SK-N-MC (cell line): ENCODE results near the gene CLDN10.

ENCODE experiments used
- DNase-seq: peaks from one replicate; pipeline ENCODE4 v3.0.0-alpha.2; 2011; ENCODE audit warnings: low read depth, low spot score
- H3K27ac ChIP-seq: fragments of 200-600 bp; sonication (generic); 2 replicates; pipeline ENCODE4 v1.5.1; 2016; ENCODE audit warnings: mixed run types
- H3K36me3 ChIP-seq: fragments of 200-600 bp; sonication (generic); 2 replicates; pipeline ENCODE4 v1.6.1; 2017; ENCODE audit warnings: antibody characterized with exemption, low read length, mixed read lengths; ENCODE audit not compliant: insufficient read depth
- H3K4me3 ChIP-seq: fragments of 200-600 bp; sonication (generic); 2 replicates; pipeline ENCODE4 v1.5.1; 2016
- H3K9ac ChIP-seq: fragments of 200-600 bp; sonication (generic); 2 replicates; pipeline ENCODE4 v1.8.0; 2017; ENCODE audit warnings: mixed run types, mixed read lengths; ENCODE audit not compliant: insufficient read length
- H3K9me3 ChIP-seq: fragments of 200-600 bp; sonication (generic); 2 replicates; pipeline ENCODE4 v1.6.1; 2017; ENCODE audit warnings: low read depth, mild to moderate bottlenecking, antibody characterized with exemption, low read length, moderate library complexity, mixed read lengths
- EZH2 ChIP-seq: fragments of 200-600 bp; sonication (generic); IDR thresholded peaks from one replicate; pipeline ENCODE4 v1.6.1; 2017; ENCODE audit warnings: antibody characterized with exemption
- FOXP2 ChIP-seq: optimal IDR thresholded peaks from 2 replicates; pipeline ENCODE3; 2011; ENCODE audit warnings: mild to moderate bottlenecking, moderate library complexity; ENCODE audit not compliant: insufficient read depth; ENCODE audit errors: extremely low read length, control extremely low read depth
- POLR2AphosphoS5 ChIP-seq: IDR thresholded peaks from 2 replicates; pipeline ENCODE4 v1.6.1; 2012; ENCODE audit warnings: mild to moderate bottlenecking, low read depth, low read length, borderline replicate concordance

The CLDN10 gene

GRCh38 chr13:95552539-95553441, at the start of gene CLDN10:
CLDN10 (plus strand) TSS chr13:95552720; CDS start chr13:95552754, 34 bp downstream.
- no peak within 1 kb of the TSS for H3K27ac ChIP-seq
- H3K9me3 ChIP-seq, result no peaks in the 10 kb centered on the region
- H3K9ac ChIP-seq, result no peak within 1 kb of the TSS
- H3K36me3 ChIP-seq, result no peaks in the 10 kb centered on the region
- DNase-seq, result no peak
- no peak within 1 kb of the TSS for H3K4me3 ChIP-seq
- TF ChIP-seq FOXP2, result no peak
- no peak for TF ChIP-seq POLR2AphosphoS5
- no peak for TF ChIP-seq EZH2

- no peak overlapping the region for H3K9ac ChIP-seq
- no peak for DNase-seq
- H3K4me3 ChIP-seq, result no peak overlapping the region
- no peaks in the 10 kb centered on the region for H3K36me3 ChIP-seq
- H3K27ac ChIP-seq, result no peak overlapping the region
- no peak for TF ChIP-seq EZH2
- TF ChIP-seq FOXP2, result no peak
- TF ChIP-seq POLR2AphosphoS5, result no peak
- H3K9me3 ChIP-seq, result no peaks in the 10 kb centered on the region
Observed at GRCh38 chr13:95503662-95504061, 48.9 kb upstream of the CLDN10 start.

GRCh38 chr13:95505265-95505664, 47.3 kb upstream of the CLDN10 start:
- no peak overlapping the region for H3K9ac ChIP-seq
- no peak overlapping the region for H3K4me3 ChIP-seq
- DNase-seq, result no peak
- TF ChIP-seq EZH2 (no peak), POLR2AphosphoS5 (no peak), FOXP2 (no peak)
- H3K36me3 ChIP-seq, result no peaks in the 10 kb centered on the region
- no peaks in the 10 kb centered on the region for H3K9me3 ChIP-seq
- H3K27ac ChIP-seq, result no peak overlapping the region

GRCh38 chr13:95505986-95506385, 46.5 kb upstream of the CLDN10 start:
- H3K36me3 ChIP-seq, result no peaks in the 10 kb centered on the region
- no peak overlapping the region for H3K9ac ChIP-seq
- no peaks in the 10 kb centered on the region for H3K9me3 ChIP-seq
- DNase-seq, result no peak
- TF ChIP-seq FOXP2, result no peak
- no peak for TF ChIP-seq EZH2
- no peak for TF ChIP-seq POLR2AphosphoS5
- no peak overlapping the region for H3K27ac ChIP-seq
- H3K4me3 ChIP-seq, result no peak overlapping the region

- no peaks in the 10 kb centered on the region for H3K36me3 ChIP-seq
- no peak for TF ChIP-seq EZH2
- no peak overlapping the region for H3K4me3 ChIP-seq
- no peak overlapping the region for H3K9ac ChIP-seq
- no peaks in the 10 kb centered on the region for H3K9me3 ChIP-seq
- H3K27ac ChIP-seq, result no peak overlapping the region
- DNase-seq, result no peak
Observed at GRCh38 chr13:95507991-95508390, 44.5 kb upstream of the CLDN10 start.

- no peaks in the 10 kb centered on the region for H3K36me3 ChIP-seq
- TF ChIP-seq POLR2AphosphoS5 (no peak), EZH2 (no peak), FOXP2 (no peak)
- H3K9me3 ChIP-seq, result no peaks in the 10 kb centered on the region
- DNase-seq, result no peak
- no peak overlapping the region for H3K9ac ChIP-seq
- H3K4me3 ChIP-seq, result no peak overlapping the region
- H3K27ac ChIP-seq, result no peak overlapping the region
Observed at GRCh38 chr13:95508996-95509395, 43.5 kb upstream of the CLDN10 start.

GRCh38 chr13:95509521-95510310, 42.8 kb upstream of the CLDN10 start:
- TF ChIP-seq POLR2AphosphoS5 (no peak), EZH2 (no peak), FOXP2 (no peak)
- H3K27ac ChIP-seq, result no peak overlapping the region
- DNase-seq, result no peak
- H3K9me3 ChIP-seq, result no peaks in the 10 kb centered on the region
- no peak overlapping the region for H3K9ac ChIP-seq
- no peak overlapping the region for H3K4me3 ChIP-seq
- no peaks in the 10 kb centered on the region for H3K36me3 ChIP-seq

- no peak for TF ChIP-seq FOXP2
- no peak for TF ChIP-seq POLR2AphosphoS5
- TF ChIP-seq EZH2, result no peak
- no peak overlapping the region for H3K27ac ChIP-seq
- no peaks in the 10 kb centered on the region for H3K9me3 ChIP-seq
- no peak for DNase-seq
- no peak overlapping the region for H3K4me3 ChIP-seq
- H3K9ac ChIP-seq, result no peak overlapping the region
- no peaks in the 10 kb centered on the region for H3K36me3 ChIP-seq
Observed at GRCh38 chr13:95510950-95511349, 41.6 kb upstream of the CLDN10 start.
